ENCODE measurements around the gene GTF2H4. TPM values are rescaled to one million over a fixed set of nuclear protein-coding genes. Genes with fewer than 3 reads are reported as not detected.

The GTF2H4 gene
- total and polyA plus RNA-seq, 3 donors from 2014 or later = 23.0 to 38.1 (median 30.6) TPM

GRCh38 chr6:30893001-30893591, 14.9 kb upstream of the GTF2H4 start:
- Histone ChIP-seq H3K9me3 (no peaks in the 10 kb centered on the region), H3K4me3 (no peak overlapping the region), H3K27me3 (no peaks in the 10 kb centered on the region), H3K36me3 (ENCODE audit: low read depth, missing control alignments) (no peaks in the 10 kb centered on the region), H3K27ac (no peak overlapping the region), H3K4me1 (no peaks in the 10 kb centered on the region)
- intact Hi-C loops (cut with DNase I; ENCODE audit: low total_unique reads) = no loop called here
- no peak for DNase-seq
- no peak for TF ChIP-seq POLR2A (IDR thresholded peaks at IDR 0.05)
- TF ChIP-seq CTCF (IDR thresholded peaks at IDR 0.05) = no peak
- WGBS, 2 donors = 89% methylated on average over 4 to 11 of the region's 16 CpGs

- H3K27ac ChIP-seq = no peak overlapping the region
- WGBS, 2 donors = 91 to 96% methylated on average over 8 of the region's 8 CpGs
- no peaks in the 10 kb centered on the region for H3K4me1 ChIP-seq
- no peaks in the 10 kb centered on the region for H3K9me3 ChIP-seq
- H3K4me3 ChIP-seq = no peak overlapping the region
- no peaks in the 10 kb centered on the region for H3K36me3 ChIP-seq (ENCODE audit: low read depth, missing control alignments)
- intact Hi-C loops (cut with DNase I; ENCODE audit: low total_unique reads) = no loop called here
- H3K27me3 ChIP-seq = no peaks in the 10 kb centered on the region
- DNase-seq = no peak
- TF ChIP-seq CTCF (IDR thresholded peaks at IDR 0.05) = no peak
- TF ChIP-seq POLR2A (IDR thresholded peaks at IDR 0.05) = no peak
Measured at GRCh38 chr6:30893666-30894065, 14.3 kb upstream of the GTF2H4 start.

- Histone ChIP-seq H3K27ac (no peak overlapping the region), H3K4me1 (no peaks in the 10 kb centered on the region), H3K27me3 (no peaks in the 10 kb centered on the region), H3K4me3 (no peak overlapping the region), H3K9me3 (no peaks in the 10 kb centered on the region), H3K36me3 (ENCODE audit: low read depth, missing control alignments) (no peaks in the 10 kb centered on the region)
- DNase-seq = no peak
- 90 to 94% methylated on average over 12 of the region's 12 CpGs for WGBS, 2 donors
- no peak for TF ChIP-seq CTCF (IDR thresholded peaks at IDR 0.05)
- TF ChIP-seq POLR2A (IDR thresholded peaks at IDR 0.05) = no peak
- intact Hi-C loops (cut with DNase I; ENCODE audit: low total_unique reads) = no loop called here
Measured at GRCh38 chr6:30894381-30894780, 13.6 kb upstream of the GTF2H4 start.

- DNase-seq = no peak
- Histone ChIP-seq H3K36me3 (ENCODE audit: low read depth, missing control alignments) (no peaks in the 10 kb centered on the region), H3K4me3 (no peak overlapping the region), H3K27me3 (no peaks in the 10 kb centered on the region), H3K4me1 (no peaks in the 10 kb centered on the region), H3K27ac (no peak overlapping the region), H3K9me3 (no peaks in the 10 kb centered on the region)
- TF ChIP-seq CTCF (IDR thresholded peaks at IDR 0.05) (no peak), POLR2A (IDR thresholded peaks at IDR 0.05) (no peak)
- intact Hi-C loops (cut with DNase I; ENCODE audit: low total_unique reads) = no loop called here
- WGBS, 2 donors = 91 to 95% methylated on average over 3 of the region's 3 CpGs
Measured at GRCh38 chr6:30894935-30895334, 13.1 kb upstream of the GTF2H4 start.

GRCh38 chr6:30895343-30895742, 12.7 kb upstream of the GTF2H4 start:
- TF ChIP-seq POLR2A (IDR thresholded peaks at IDR 0.05) (no peak), CTCF (IDR thresholded peaks at IDR 0.05) (no peak)
- 84 to 85% methylated on average over 10 of the region's 10 CpGs for WGBS, 2 donors
- intact Hi-C loops (cut with DNase I; ENCODE audit: low total_unique reads) = no loop called here
- H3K4me3 ChIP-seq = no peak overlapping the region
- H3K27ac ChIP-seq = no peak overlapping the region
- DNase-seq = no peak
- H3K36me3 ChIP-seq (ENCODE audit: low read depth, missing control alignments) = no peaks in the 10 kb centered on the region
- H3K4me1 ChIP-seq = no peaks in the 10 kb centered on the region
- no peaks in the 10 kb centered on the region for H3K9me3 ChIP-seq
- H3K27me3 ChIP-seq = no peaks in the 10 kb centered on the region
